Prostate gland (tissue), 1 donor: ENCODE data around the gene TMEM243.

ENCODE experiments used
- POLR2A ChIP-seq: fragments of 450-650 bp; IDR thresholded peaks from one replicate; pipeline ENCODE4 v1.6.1; 2016; ENCODE audit warnings: antibody characterized with exemption, mild to moderate bottlenecking
- POLR2AphosphoS5 ChIP-seq: sonication (generic); formaldehyde crosslinking; IDR thresholded peaks from one replicate; pipeline ENCODE4 v1.6.1; 2017; ENCODE audit warnings: antibody characterized with exemption

- TF ChIP-seq POLR2A (no peak), POLR2AphosphoS5 (no peak)
Observed at GRCh38 chr7:87199700-87200450, 19.7 kb downstream of the TMEM243 start.
